ENCODE data around the gene APOBEC3B. TPM values are rescaled to one million over a fixed set of nuclear protein-coding genes. Genes with fewer than 3 reads are reported as not detected.
"Not testable (repeated sequence)": the region's sequence is repeated elsewhere in the genome, so short reads cannot be mapped to it uniquely, and the experiment has no call there.

APOBEC3B gene
- total RNA-seq, 1 donor from 2014 or later: not detected

DNA sequence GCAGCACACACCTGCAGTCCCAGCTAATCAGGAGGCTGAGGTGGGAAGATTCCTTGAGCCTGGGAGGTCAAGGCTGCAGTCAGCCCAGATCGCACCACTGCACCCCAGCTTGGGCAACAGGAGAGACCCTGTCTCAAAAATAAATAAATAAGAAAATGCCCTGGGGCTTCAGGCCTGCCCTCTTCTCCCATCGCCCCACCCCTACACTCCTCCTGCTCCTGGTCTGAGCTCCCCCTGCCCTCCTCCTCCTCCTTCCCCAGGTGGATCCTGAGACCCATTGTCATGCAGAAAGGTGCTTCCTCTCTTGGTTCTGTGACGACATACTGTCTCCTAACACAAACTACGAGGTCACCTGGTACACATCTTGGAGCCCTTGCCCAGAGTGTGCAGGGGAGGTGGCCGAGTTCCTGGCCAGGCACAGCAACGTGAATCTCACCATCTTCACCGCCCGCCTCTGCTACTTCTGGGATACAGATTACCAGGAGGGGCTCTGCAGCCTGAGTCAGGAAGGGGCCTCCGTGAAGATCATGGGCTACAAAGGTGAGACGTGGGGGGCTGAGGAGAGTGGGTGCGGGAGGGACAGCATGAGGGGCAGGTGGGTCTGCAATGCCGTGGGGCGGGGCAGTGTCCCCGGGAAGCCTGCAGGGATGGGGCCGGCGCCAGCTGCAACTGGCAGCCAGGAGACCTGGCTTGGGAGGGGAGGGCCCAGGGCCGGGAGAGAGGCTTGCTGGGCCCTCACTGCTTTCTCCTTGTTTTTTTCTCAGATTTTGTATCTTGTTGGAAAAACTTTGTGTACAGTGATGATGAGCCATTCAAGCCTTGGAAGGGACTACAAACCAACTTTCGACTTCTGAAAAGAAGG is 49.5 kb downstream of the APOBEC3B start:
- DNase-seq: not testable (repeated sequence)

DNA sequence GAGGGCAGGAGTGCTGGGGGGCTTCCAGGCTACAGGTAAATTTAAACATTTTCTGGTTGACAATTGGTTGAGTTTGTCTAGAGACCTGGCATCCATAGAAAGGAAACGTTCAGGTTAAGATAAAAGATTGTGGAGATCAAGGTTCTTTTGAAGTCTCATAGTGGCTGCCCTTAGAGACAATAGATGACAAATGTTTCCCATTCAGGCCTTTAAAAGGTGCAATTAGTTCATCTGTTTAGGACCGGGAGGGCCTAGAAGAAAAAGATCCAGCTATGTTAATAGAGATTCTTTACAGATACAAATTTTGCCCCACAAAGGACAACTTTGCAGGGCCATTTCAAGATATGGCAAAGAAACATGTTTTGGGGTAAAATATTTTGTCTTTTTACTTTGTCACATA is 54.9 kb downstream of the APOBEC3B start:
- DNase-seq: not testable (repeated sequence)

GRCh38 chr22:39039306-39040126 is 57.4 kb downstream of the APOBEC3B start:
- DNase-seq: no peak

DNA sequence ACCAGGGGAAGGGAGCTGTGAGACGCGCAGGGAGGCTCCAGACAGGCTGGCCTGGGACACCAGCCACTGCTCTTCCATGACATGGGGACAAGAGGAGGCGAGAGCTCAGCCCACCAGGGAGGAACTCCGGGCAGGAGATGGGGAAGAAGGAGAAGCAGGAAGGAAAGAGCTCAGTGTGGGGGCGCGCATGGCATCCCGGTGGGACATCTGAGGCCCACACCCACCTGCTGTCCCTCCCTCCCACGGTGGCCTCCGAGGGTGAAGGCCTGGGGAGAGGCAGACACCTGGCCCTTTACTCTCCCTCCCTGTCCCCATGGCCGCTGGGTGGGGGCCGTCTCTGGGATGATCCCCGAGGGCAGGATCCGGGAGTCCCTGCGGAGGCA is 58.0 kb downstream of the APOBEC3B start:
- not testable (repeated sequence) for DNase-seq

DNA sequence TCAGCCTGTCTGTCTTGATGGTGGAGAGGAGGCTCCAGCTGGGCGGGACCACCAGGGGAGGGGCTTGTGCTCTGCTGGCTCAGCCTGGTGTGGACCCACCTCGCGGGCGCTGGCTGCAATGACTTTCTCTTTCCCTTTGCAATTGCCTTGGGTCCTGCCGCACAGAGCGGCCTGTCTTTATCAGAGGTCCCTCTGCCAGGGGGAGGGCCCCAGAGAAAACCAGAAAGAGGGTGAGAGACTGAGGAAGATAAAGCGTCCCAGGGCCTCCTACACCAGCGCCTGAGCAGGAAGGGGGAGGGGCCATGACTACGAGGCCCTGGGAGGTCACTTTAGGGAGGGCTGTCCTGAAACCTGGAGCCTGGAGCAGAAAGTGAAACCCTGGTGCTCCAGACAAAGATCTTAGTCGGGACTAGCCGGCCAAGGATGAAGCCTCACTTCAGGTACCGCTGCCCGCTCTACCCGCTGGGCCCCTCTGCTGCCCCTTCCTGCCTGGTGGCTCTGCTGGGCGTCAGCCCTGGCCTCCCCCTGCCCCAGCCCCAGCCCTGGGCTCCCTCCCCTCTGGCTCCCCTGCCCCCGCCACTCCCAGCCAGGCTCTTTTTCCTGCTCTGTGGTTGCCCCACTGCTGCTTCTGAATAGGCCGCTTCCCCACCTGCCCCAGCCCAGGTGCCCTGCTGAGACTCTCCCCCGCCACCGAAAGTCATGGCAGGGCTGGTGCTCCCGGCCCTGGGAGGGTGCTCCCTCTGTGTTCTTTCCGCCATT is 58.6 kb downstream of the APOBEC3B start, which contains the start of gene APOBEC3F:
Gene APOBEC3F, plus strand, starts transcription at position 327 of the 759 bp plus-strand sequence. Its CDS starts 97 bp downstream, at position 424.
- not testable (repeated sequence) for DNase-seq

GRCh38 chr22:39041908-39042307 is 59.8 kb downstream of the APOBEC3B start:
- DNase-seq: no peak

Other genes with a start within 250 kb of the APOBEC3B start
- gene SUN2, start 226.3 kb upstream of the APOBEC3B start, total RNA-seq: 78.1 TPM
- gene DNAL4, start 188.2 kb upstream of the APOBEC3B start, total RNA-seq: 17.3 TPM
- 11.5 TPM for gene NPTXR, start 138.3 kb upstream of the APOBEC3B start, total RNA-seq
- gene CBX6, start 110.1 kb upstream of the APOBEC3B start, total RNA-seq: 33.8 TPM
- not detected for gene APOBEC3A, start 24.7 kb upstream of the APOBEC3B start, total RNA-seq
- gene APOBEC3C, start 31.9 kb downstream of the APOBEC3B start, total RNA-seq: 0.31 TPM
- gene APOBEC3D, start 38.8 kb downstream of the APOBEC3B start, total RNA-seq: 0.16 TPM
- gene APOBEC3F, start 58.5 kb downstream of the APOBEC3B start, total RNA-seq: 0.31 TPM
- 1.9 TPM for gene APOBEC3G, start 94.9 kb downstream of the APOBEC3B start, total RNA-seq
- gene APOBEC3H, start 114.9 kb downstream of the APOBEC3B start, total RNA-seq: not detected
- gene CBX7, start 170.3 kb downstream of the APOBEC3B start, total RNA-seq: 6.6 TPM

Data from occipital lobe (tissue), 2 donors.